Measurements from ENCODE around the gene HIRA. TPM values are rescaled to one million over a fixed set of nuclear protein-coding genes. Genes with fewer than 3 reads are reported as not detected.

The HIRA gene
- total RNA-seq, 2 donors from 2014 or later: 23.8 to 25.7 TPM

DNA sequence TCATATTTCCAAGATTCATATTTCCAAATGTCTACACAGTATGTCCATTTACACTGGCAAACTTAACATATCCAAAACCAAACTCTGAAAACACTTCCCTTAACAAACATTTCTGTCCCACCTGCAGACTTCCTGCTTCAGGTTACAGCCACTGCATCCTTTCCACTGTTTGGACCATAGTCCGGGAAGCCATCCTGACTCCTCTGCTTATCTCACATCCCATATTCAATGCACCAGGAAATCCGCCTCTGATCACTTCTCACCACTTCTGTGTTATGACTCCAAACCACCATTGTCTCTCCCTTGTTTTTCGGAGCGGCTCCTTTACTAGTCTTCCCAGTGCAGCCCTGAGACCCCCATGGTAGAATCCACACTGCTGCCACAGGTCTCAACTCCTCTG, 30.1 kb downstream of the HIRA start:
- Histone ChIP-seq H3K27ac (no peak overlapping the region), H3K36me3 (peaks cover 33% of the 10 kb centered on the region), H3K4me1 (ENCODE audit: control insufficient read depth in 1 of 2, low read depth in 2 of 2) (no peaks in the 10 kb centered on the region), H3K27me3 (replicated peaks; ENCODE audit: insufficient read depth) (no peaks in the 10 kb centered on the region), H3K4me3 (no peak overlapping the region), H3K9me3 (no peaks in the 10 kb centered on the region)
- ATAC-seq (ENCODE audit: insufficient number of reproducible peaks, low FRiP score, low read depth): no peak
- TF ChIP-seq, protein P1, sequence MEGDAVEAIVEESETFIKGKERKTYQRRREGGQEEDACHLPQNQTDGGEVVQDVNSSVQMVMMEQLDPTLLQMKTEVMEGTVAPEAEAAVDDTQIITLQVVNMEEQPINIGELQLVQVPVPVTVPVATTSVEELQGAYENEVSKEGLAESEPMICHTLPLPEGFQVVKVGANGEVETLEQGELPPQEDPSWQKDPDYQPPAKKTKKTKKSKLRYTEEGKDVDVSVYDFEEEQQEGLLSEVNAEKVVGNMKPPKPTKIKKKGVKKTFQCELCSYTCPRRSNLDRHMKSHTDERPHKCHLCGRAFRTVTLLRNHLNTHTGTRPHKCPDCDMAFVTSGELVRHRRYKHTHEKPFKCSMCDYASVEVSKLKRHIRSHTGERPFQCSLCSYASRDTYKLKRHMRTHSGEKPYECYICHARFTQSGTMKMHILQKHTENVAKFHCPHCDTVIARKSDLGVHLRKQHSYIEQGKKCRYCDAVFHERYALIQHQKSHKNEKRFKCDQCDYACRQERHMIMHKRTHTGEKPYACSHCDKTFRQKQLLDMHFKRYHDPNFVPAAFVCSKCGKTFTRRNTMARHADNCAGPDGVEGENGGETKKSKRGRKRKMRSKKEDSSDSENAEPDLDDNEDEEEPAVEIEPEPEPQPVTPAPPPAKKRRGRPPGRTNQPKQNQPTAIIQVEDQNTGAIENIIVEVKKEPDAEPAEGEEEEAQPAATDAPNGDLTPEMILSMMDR (IDR thresholded peaks at IDR 0.05): no peak
- DNase-seq (ENCODE audit: low spot score): no peak

DNA sequence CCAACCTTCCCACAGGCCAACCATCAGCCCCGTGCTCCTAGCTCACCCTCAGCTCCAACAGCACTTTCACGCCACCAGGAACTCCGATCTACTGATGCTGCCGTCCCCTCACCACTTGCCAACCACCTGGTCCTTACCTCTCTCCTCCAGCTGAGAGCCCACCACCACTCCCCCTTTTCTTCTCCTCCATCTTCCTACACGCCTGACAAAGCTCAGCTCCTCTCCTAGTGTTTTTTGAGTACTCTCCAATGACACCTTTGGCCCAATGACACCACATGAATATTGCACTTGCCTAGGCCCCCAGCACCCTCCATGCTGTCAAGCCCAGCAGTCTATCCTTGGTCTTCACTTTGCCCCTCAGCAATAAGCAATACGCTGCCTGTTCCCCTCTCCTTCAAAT, 30.7 kb downstream of the HIRA start:
- Histone ChIP-seq H3K4me1 (ENCODE audit: control insufficient read depth in 1 of 2, low read depth in 2 of 2) (no peaks in the 10 kb centered on the region), H3K4me3 (no peak overlapping the region), H3K9me3 (no peaks in the 10 kb centered on the region), H3K27me3 (replicated peaks; ENCODE audit: insufficient read depth) (no peaks in the 10 kb centered on the region), H3K27ac (no peak overlapping the region), H3K36me3 (peaks cover 38% of the 10 kb centered on the region)
- ATAC-seq (ENCODE audit: insufficient number of reproducible peaks, low FRiP score, low read depth): no peak
- no peak for DNase-seq (ENCODE audit: low spot score)
- TF ChIP-seq, protein P1 (IDR thresholded peaks at IDR 0.05): no peak

DNA sequence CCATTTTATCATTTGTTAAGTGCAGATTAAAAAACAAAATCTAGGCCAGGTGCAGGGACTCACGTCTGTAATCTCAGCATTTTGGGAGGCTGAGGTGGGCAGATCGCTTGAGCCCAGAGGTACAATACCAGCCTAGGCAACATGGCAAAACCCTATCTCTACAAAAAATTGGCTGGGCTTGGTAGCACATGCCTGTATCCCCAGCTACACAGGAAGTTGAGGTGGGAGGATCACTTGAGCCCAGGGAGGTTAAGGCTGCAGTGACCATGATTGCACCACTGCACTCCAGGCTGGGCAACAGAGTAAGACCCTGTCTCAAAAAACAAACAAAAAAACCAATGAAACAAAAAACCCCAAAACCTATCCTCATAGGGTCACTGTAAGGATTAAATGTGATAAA, 32.9 kb downstream of the HIRA start:
- no peaks in the 10 kb centered on the region for H3K4me1 ChIP-seq (ENCODE audit: control insufficient read depth in 1 of 2, low read depth in 2 of 2)
- no peaks in the 10 kb centered on the region for H3K27me3 ChIP-seq (replicated peaks; ENCODE audit: insufficient read depth)
- TF ChIP-seq, protein P1 (IDR thresholded peaks at IDR 0.05): no peak
- no peak overlapping the region for H3K27ac ChIP-seq
- H3K9me3 ChIP-seq: no peaks in the 10 kb centered on the region
- peaks cover 46% of the 10 kb centered on the region for H3K36me3 ChIP-seq
- ATAC-seq (ENCODE audit: insufficient number of reproducible peaks, low FRiP score, low read depth) (no peak), DNase-seq (ENCODE audit: low spot score) (no peak)
- H3K4me3 ChIP-seq: no peak overlapping the region

DNA sequence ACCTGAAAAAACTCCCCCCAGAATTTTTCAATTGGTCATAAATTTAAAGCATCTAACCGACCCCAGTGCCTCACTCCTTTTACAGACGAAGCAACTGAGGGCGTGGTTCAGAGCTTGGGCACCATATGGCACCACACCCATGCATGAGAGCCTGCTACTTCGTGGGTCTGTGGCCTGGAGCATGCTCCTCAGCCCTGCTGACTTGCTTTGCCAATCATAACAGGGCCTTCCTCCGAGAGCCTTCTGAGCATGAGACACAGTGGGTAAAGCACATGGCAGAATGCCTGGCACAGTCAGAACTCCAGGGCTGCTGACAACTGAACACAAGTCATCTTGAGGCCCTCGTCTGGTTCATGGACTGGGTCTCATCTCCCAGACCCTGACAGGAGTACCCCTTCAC, 33.3 kb downstream of the HIRA start:
- Histone ChIP-seq H3K27ac (no peak overlapping the region), H3K4me1 (ENCODE audit: control insufficient read depth in 1 of 2, low read depth in 2 of 2) (no peaks in the 10 kb centered on the region), H3K36me3 (peaks cover 46% of the 10 kb centered on the region), H3K4me3 (no peak overlapping the region), H3K27me3 (replicated peaks; ENCODE audit: insufficient read depth) (no peaks in the 10 kb centered on the region), H3K9me3 (no peaks in the 10 kb centered on the region)
- TF ChIP-seq, protein P1 (IDR thresholded peaks at IDR 0.05): no peak
- no peak for DNase-seq (ENCODE audit: low spot score)
- no peak for ATAC-seq (ENCODE audit: insufficient number of reproducible peaks, low FRiP score, low read depth)

DNA sequence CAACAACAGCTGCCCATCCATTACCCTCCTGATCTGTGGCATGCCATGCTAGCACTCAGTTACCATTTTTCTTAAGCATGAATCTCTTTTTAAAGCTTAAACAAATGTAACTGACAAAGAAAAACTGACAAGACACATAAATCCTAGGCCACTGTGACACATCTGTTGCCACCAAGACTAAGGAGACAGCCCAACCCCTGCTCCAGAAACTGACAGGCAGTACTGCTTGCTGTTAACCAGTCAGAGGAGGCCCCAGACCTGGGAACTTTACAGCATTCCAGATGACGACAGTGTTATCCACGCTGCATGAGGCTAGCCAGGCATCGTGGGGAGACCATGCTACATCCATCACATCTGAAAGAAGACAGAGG, 33.8 kb downstream of the HIRA start:
- no peak for ATAC-seq (ENCODE audit: insufficient number of reproducible peaks, low FRiP score, low read depth)
- TF ChIP-seq, protein P1 (IDR thresholded peaks at IDR 0.05): no peak
- peaks cover 49% of the 10 kb centered on the region for H3K36me3 ChIP-seq

More for the DNA sequence above, 33.8 kb downstream of the HIRA start:
- Histone ChIP-seq H3K27me3 (replicated peaks; ENCODE audit: insufficient read depth) (no peaks in the 10 kb centered on the region), H3K9me3 (no peaks in the 10 kb centered on the region), H3K27ac (no peak overlapping the region), H3K4me1 (ENCODE audit: control insufficient read depth in 1 of 2, low read depth in 2 of 2) (no peaks in the 10 kb centered on the region), H3K4me3 (no peak overlapping the region)
- DNase-seq (ENCODE audit: low spot score): no peak
